Gastrocnemius medialis (tissue), 4 donors: ENCODE data around the gene MOB3B. TPM values are rescaled to one million over a fixed set of nuclear protein-coding genes. Genes with fewer than 3 reads are reported as not detected.
"Not testable (repeated sequence)": the region's sequence is repeated elsewhere in the genome, so short reads cannot be mapped to it uniquely, and the experiment has no call there.

Source experiments
- ATAC-seq, 2 donors: fragments of 150-250 bp; one replicate each; pipeline ENCODE4 v1.9.1; 2016
- DNase-seq, 2 donors: peaks; one replicate each; pipeline ENCODE4 v3.0.0-alpha.2; 2019
- H3K27ac ChIP-seq, 4 donors: fragments of 200-600 bp; sonication (generic); 1 replicate in 1 of 4; 2 replicates in 3 of 4; pipeline ENCODE4 v1.5.1; 2016 to 2018; ENCODE audit warnings: mild to moderate bottlenecking in 2 of 4, moderate library complexity in 1 of 4
- H3K27me3 ChIP-seq, 3 donors: fragments of 200-600 bp; sonication (generic) in 2 of 3; 1 replicate in 1 of 3; 2 replicates in 2 of 3; pipeline versions ENCODE4 v1.5.1 to v1.6.0; 2016 to 2019; ENCODE audit warnings: mild to moderate bottlenecking in 1 of 3, moderate library complexity in 1 of 3
- H3K36me3 ChIP-seq, 2 donors: fragments of 200-600 bp; sonication (generic) in 1 of 2; one replicate each; pipeline ENCODE4 v1.5.1; 2017 to 2018
- H3K4me1 ChIP-seq, 2 donors: fragments of 200-600 bp; sonication (generic) in 1 of 2; one replicate each; pipeline ENCODE4 v1.5.1; 2016 to 2017; ENCODE audit warnings: mild to moderate bottlenecking in 2 of 2
- H3K4me3 ChIP-seq, 4 donors: fragments of 200-600 bp; sonication (generic) in 3 of 4; 1 replicate in 1 of 4; 2 replicates in 3 of 4; pipeline ENCODE4 v1.5.1; 2016 to 2019; ENCODE audit warnings: mild to moderate bottlenecking in 2 of 4
- H3K9me3 ChIP-seq, 3 donors: fragments of 200-600 bp; sonication (generic) in 2 of 3; 1 replicate in 1 of 3; 2 replicates in 2 of 3; pipeline ENCODE4 v1.5.1; 2016 to 2019
- CTCF ChIP-seq, 5 experiments: fragments of 450-650 bp in 3 of 5; fragments of 200-600 bp in 2 of 5; sonication (generic) in 2 of 5; IDR thresholded peaks in 4 of 5; conservative IDR thresholded peaks in 1 of 5; 1 replicate in 4 of 5; 2 replicates in 1 of 5; pipeline ENCODE4 v1.5.1; 2016 to 2019; ENCODE audit warnings: antibody characterized with exemption in 5 of 5, mild to moderate bottlenecking in 3 of 5, moderate library complexity in 3 of 5
- POLR2A ChIP-seq, 2 donors: fragments of 450-650 bp; IDR thresholded peaks; one replicate each; pipeline ENCODE4 v1.6.1; 2017; ENCODE audit warnings: antibody characterized with exemption in 2 of 2, mild to moderate bottlenecking in 2 of 2, moderate library complexity in 2 of 2
- in situ Hi-C, 4 donors: fragments of 200-750 bp; cut with MboI; loops; one replicate each; pipeline versions ENCODE4 v1.15.0 to v1.8.0; 2017; ENCODE audit warnings: low sequenced_read_pairs in 4 of 4
- intact Hi-C: fragments of 100-400 bp; cut with DNase I; formaldehyde crosslinking; loops from one replicate; pipeline ENCODE4 v1.15.1; 2023; ENCODE audit warnings: low total_unique reads
- total RNA-seq, 4 donors: library from RNA; depleted of rRNA; stranded (reverse); fragments of >200 nt; gene quantifications; one replicate each; pipeline versions ENCODE4 v1.1.0 to v1.2.3, GENCODE V29; 2016

Gene MOB3B
- total RNA-seq, 4 donors from 2014 or later: 3.4 to 16.3 (median 12.7) TPM

DNA sequence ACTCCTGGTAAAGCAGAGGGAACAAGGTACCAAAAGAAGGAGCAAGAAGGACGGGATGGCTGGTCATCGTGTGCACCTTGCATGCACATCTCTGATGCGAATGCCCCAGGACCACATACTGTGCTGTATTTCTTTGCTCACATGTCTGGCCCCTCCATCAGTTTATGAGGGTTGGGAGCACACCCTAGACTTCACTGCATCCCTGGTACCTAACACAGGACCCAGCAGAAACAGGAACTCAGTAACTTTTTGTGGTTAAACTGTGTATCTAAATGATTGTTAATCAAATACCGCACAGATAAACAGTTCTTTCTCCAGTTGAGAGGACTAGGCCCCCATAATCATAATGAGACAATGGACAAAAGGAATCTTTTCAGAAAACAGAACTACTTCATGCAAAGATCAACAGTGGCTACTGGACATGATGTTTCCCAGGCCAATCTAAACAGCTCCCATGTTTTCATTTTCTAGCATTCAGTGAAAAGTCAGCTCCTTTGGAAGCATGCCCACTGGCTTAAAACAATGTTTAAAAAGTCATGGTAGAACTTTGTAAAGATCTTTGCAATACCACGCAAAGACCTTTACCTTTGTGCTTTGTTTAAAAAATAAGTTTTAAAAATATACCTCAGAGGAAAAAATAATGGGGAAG is 61.0 kb downstream of the MOB3B start:
- Histone ChIP-seq H3K4me3 (no peak overlapping the region), H3K4me1 (peaks cover 17 to 18% of the 10 kb centered on the region in 2 donors), H3K36me3 (no peaks in the 10 kb centered on the region), H3K9me3 (no peaks in the 10 kb centered on the region), H3K27ac (no peak overlapping the region), H3K27me3 (no peaks in the 10 kb centered on the region)
- no peak for TF ChIP-seq CTCF (IDR thresholded peaks at IDR 0.05 in 4 of 5, conservative IDR thresholded peaks at IDR 0.05 in 1 of 5)
- no peak for TF ChIP-seq POLR2A (IDR thresholded peaks at IDR 0.05)
- in situ Hi-C loops (loop anchor here in 3 of 4 donors (10.0 to 25.0 kb wide), 4 partner anchors 56 to 94 kb away; partner anchors contain the start of genes C9orf72 (in 1 of the 3), IFNK (in 1 of the 3) and MOB3B (in 1 of the 3)), intact Hi-C loops (no loop called here)
- no peak for DNase-seq
- ATAC-seq: no peak

- Histone ChIP-seq H3K36me3 (no peaks in the 10 kb centered on the region), H3K4me3 (no peak overlapping the region), H3K27ac (no peak overlapping the region), H3K9me3 (no peaks in the 10 kb centered on the region), H3K27me3 (no peaks in the 10 kb centered on the region), H3K4me1 (peaks cover 11 to 12% of the 10 kb centered on the region in 2 donors)
- intact Hi-C loops (no loop called here), in situ Hi-C loops (loop anchor here in 3 of 4 donors (10.0 to 25.0 kb wide), 4 partner anchors 57 to 94 kb away; partner anchors contain the start of genes C9orf72 (in 1 of the 3), IFNK (in 1 of the 3) and MOB3B (in 1 of the 3))
- ATAC-seq (no peak), DNase-seq (no peak)
- no peak for TF ChIP-seq CTCF (IDR thresholded peaks at IDR 0.05 in 4 of 5, conservative IDR thresholded peaks at IDR 0.05 in 1 of 5)
- TF ChIP-seq POLR2A (IDR thresholded peaks at IDR 0.05): no peak
These were observed 61.6 kb downstream of the MOB3B start for GRCh38 chr9:27468000-27468399.

- intact Hi-C loops (no loop called here), in situ Hi-C loops (loop anchor here in 3 of 4 donors (10.0 to 25.0 kb wide), 4 partner anchors 57 to 95 kb away; partner anchors contain the start of genes C9orf72 (in 1 of the 3), IFNK (in 1 of the 3) and MOB3B (in 1 of the 3))
- ATAC-seq (no peak), DNase-seq (no peak)
- Histone ChIP-seq H3K27me3 (no peaks in the 10 kb centered on the region), H3K4me3 (no peak overlapping the region), H3K36me3 (no peaks in the 10 kb centered on the region), H3K9me3 (no peaks in the 10 kb centered on the region), H3K27ac (no peak overlapping the region), H3K4me1 (peaks cover 7 to 9% of the 10 kb centered on the region in 2 donors)
- TF ChIP-seq CTCF (IDR thresholded peaks at IDR 0.05 in 4 of 5, conservative IDR thresholded peaks at IDR 0.05 in 1 of 5): no peak
- no peak for TF ChIP-seq POLR2A (IDR thresholded peaks at IDR 0.05)
These were observed 62.1 kb downstream of the MOB3B start for GRCh38 chr9:27467486-27467885.

DNA sequence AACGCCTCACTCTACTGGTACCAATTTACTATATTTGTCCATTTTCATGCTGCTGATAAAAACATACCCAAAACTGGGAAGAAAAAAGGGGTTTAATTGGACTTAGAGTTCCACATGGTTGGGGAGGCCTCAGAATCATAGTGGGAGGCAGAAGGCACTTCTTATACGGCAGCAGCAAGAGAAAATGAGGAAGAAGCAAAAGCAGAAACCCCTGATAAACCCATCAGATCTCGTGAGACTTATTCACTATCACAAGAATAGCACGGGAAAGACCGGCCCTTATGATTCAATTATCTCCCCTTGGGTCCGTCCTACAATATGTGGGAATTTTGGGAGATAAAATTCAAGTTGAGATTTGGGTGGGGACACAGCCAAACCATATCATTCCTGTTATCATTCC is 63.1 kb downstream of the MOB3B start:
- in situ Hi-C loops: loop anchor here in 3 of 4 donors (10.0 to 25.0 kb wide), 4 partner anchors 58 to 96 kb away; partner anchors contain the start of genes C9orf72 (in 1 of the 3), IFNK (in 1 of the 3) and MOB3B (in 1 of the 3)
- DNase-seq, H3K27me3 ChIP-seq, H3K4me3 ChIP-seq, H3K36me3 ChIP-seq, intact Hi-C loops, H3K9me3 ChIP-seq, ATAC-seq, H3K4me1 ChIP-seq, H3K27ac ChIP-seq: not testable (repeated sequence)

GRCh38 chr9:27464950-27465349 is 64.7 kb downstream of the MOB3B start:
- intact Hi-C loops, DNase-seq, ATAC-seq, H3K4me1 ChIP-seq, H3K4me3 ChIP-seq, H3K36me3 ChIP-seq, H3K9me3 ChIP-seq, H3K27me3 ChIP-seq, H3K27ac ChIP-seq: not testable (repeated sequence)
- in situ Hi-C loops: loop anchor here in 3 of 4 donors (10.0 to 25.0 kb wide), 4 partner anchors 60 to 97 kb away; partner anchors contain the start of genes C9orf72 (in 1 of the 3), IFNK (in 1 of the 3) and MOB3B (in 1 of the 3)
